ENCODE data around the gene ZNF408.
"Not testable (repeated sequence)": the region's sequence is repeated elsewhere in the genome, so short reads cannot be mapped to it uniquely, and the experiment has no call there.

ZNF408 gene

DNA sequence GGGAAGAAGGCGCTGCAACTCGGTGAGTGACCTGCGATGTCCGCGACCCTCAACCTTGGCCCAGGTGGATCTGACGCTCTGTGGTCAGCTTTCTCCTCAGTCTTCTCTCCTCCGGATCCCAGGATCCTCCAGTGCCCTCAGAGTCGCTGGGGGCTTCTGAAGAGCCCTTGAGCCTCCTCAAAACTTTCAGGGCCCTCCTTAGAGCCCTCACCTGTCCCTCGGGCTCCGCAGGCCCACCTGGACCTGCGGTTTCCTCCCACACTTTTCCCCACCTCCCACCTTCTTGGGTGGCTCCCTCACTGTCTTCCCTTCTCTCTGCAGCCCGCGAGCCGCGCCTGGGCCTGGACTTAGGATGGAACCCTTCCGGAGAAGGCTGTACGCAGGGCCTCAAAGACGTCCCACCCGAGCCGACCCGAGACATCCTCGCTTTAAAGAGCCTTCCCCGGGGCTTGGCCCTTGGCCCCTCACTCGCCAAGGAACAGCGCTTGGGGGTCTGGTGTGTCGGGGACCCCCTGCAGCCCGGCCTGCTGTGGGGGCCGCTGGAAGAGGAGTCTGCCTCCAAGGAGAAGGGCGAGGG is 335 bp downstream of the ZNF408 start:
- peak overlapping the region; percentile 57 for H3K9ac ChIP-seq (ENCODE audit: low read length)
- no peaks in the 10 kb centered on the region for H3K9me3 ChIP-seq (ENCODE audit: low read length)
- H3K4me1 ChIP-seq (ENCODE audit: insufficient read depth, low read length) = peaks cover 46% of the 10 kb centered on the region
- peak overlapping the region; percentile 85 for H3K27ac ChIP-seq (ENCODE audit: low read depth, low read length)
- peaks cover 39% of the 10 kb centered on the region for H3K36me3 ChIP-seq (ENCODE audit: insufficient read depth, low read length)
- peak overlapping the region; percentile 98 to 99 for H3K4me3 ChIP-seq (ENCODE audit: low read depth in 1 of 2, low read length in 2 of 2)
- H3K27me3 ChIP-seq (ENCODE audit: control insufficient read depth in 1 of 2, insufficient read depth in 2 of 2, low read length in 2 of 2) = no peaks in the 10 kb centered on the region

DNA sequence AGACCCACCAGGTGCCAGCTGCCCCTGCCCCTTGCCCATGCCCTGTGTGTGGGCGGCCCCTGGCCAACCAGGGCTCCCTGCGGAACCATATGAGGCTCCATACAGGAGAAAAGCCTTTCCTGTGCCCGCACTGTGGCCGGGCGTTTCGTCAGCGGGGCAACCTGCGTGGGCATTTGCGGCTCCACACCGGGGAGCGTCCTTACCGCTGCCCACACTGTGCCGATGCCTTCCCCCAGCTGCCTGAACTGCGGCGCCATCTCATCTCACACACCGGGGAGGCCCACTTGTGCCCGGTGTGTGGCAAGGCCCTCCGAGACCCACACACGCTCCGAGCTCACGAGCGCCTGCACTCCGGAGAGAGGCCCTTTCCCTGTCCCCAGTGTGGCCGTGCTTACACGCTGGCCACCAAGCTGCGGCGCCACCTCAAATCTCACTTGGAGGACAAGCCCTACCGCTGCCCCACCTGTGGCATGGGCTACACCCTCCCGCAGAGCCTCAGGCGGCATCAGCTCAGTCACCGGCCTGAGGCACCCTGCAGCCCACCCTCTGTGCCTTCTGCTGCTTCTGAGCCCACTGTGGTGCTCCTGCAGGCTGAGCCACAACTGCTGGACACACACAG is 4.3 kb downstream of the ZNF408 start:
- H3K27me3 ChIP-seq (ENCODE audit: control insufficient read depth in 1 of 2, insufficient read depth in 2 of 2, low read length in 2 of 2) = no peaks in the 10 kb centered on the region
- no peak overlapping the region for H3K9ac ChIP-seq (ENCODE audit: low read length)
- H3K4me3 ChIP-seq (ENCODE audit: low read depth in 1 of 2, low read length in 2 of 2) = no peak overlapping the region
- peaks cover 15% of the 10 kb centered on the region for H3K4me1 ChIP-seq (ENCODE audit: insufficient read depth, low read length)
- peaks cover 48% of the 10 kb centered on the region for H3K36me3 ChIP-seq (ENCODE audit: insufficient read depth, low read length)
- H3K27ac ChIP-seq (ENCODE audit: low read depth, low read length) = no peak overlapping the region
- H3K9me3 ChIP-seq (ENCODE audit: low read length) = no peaks in the 10 kb centered on the region

- Histone ChIP-seq H3K27ac (ENCODE audit: low read depth, low read length) (no peak overlapping the region), H3K4me1 (ENCODE audit: insufficient read depth, low read length) (peaks cover 13% of the 10 kb centered on the region), H3K36me3 (ENCODE audit: insufficient read depth, low read length) (peaks cover 45% of the 10 kb centered on the region), H3K9ac (ENCODE audit: low read length) (no peak overlapping the region), H3K27me3 (ENCODE audit: control insufficient read depth in 1 of 2, insufficient read depth in 2 of 2, low read length in 2 of 2) (no peaks in the 10 kb centered on the region), H3K9me3 (ENCODE audit: low read length) (no peaks in the 10 kb centered on the region), H3K4me3 (ENCODE audit: low read depth in 1 of 2, low read length in 2 of 2) (no peak overlapping the region)
Measured at GRCh38 chr11:46706886-46707285, 6.1 kb downstream of the ZNF408 start.

GRCh38 chr11:46709351-46709750 is 8.5 kb downstream of the ZNF408 start:
- H3K27me3 ChIP-seq (ENCODE audit: control insufficient read depth in 1 of 2, insufficient read depth in 2 of 2, low read length in 2 of 2); H3K27ac ChIP-seq (ENCODE audit: low read depth, low read length); H3K4me3 ChIP-seq (ENCODE audit: low read depth in 1 of 2, low read length in 2 of 2); H3K4me1 ChIP-seq (ENCODE audit: insufficient read depth, low read length); H3K9ac ChIP-seq (ENCODE audit: low read length); H3K9me3 ChIP-seq (ENCODE audit: low read length): not testable (repeated sequence)
- H3K36me3 ChIP-seq (ENCODE audit: insufficient read depth, low read length) = peaks cover 23% of the 10 kb centered on the region

- H3K4me3 ChIP-seq (ENCODE audit: low read depth in 1 of 2, low read length in 2 of 2) = no peak overlapping the region
- no peaks in the 10 kb centered on the region for H3K9me3 ChIP-seq (ENCODE audit: low read length)
- no peak overlapping the region for H3K9ac ChIP-seq (ENCODE audit: low read length)
- H3K4me1 ChIP-seq (ENCODE audit: insufficient read depth, low read length) = peaks cover 4% of the 10 kb centered on the region
- peaks cover 11% of the 10 kb centered on the region for H3K36me3 ChIP-seq (ENCODE audit: insufficient read depth, low read length)
- no peak overlapping the region for H3K27ac ChIP-seq (ENCODE audit: low read depth, low read length)
- no peaks in the 10 kb centered on the region for H3K27me3 ChIP-seq (ENCODE audit: control insufficient read depth in 1 of 2, insufficient read depth in 2 of 2, low read length in 2 of 2)
Measured at GRCh38 chr11:46710821-46711269, 10.0 kb downstream of the ZNF408 start.

GRCh38 chr11:46711303-46711702 is 10.5 kb downstream of the ZNF408 start:
- no peaks in the 10 kb centered on the region for H3K27me3 ChIP-seq (ENCODE audit: control insufficient read depth in 1 of 2, insufficient read depth in 2 of 2, low read length in 2 of 2)
- H3K36me3 ChIP-seq (ENCODE audit: insufficient read depth, low read length) = peaks cover 9% of the 10 kb centered on the region
- peaks cover 4% of the 10 kb centered on the region for H3K4me1 ChIP-seq (ENCODE audit: insufficient read depth, low read length)
- no peak overlapping the region for H3K4me3 ChIP-seq (ENCODE audit: low read depth in 1 of 2, low read length in 2 of 2)
- no peak overlapping the region for H3K9ac ChIP-seq (ENCODE audit: low read length)
- H3K27ac ChIP-seq (ENCODE audit: low read depth, low read length) = no peak overlapping the region
- no peaks in the 10 kb centered on the region for H3K9me3 ChIP-seq (ENCODE audit: low read length)

- Histone ChIP-seq H3K9ac (ENCODE audit: low read length) (no peak overlapping the region), H3K4me3 (ENCODE audit: low read depth in 1 of 2, low read length in 2 of 2) (no peak overlapping the region), H3K4me1 (ENCODE audit: insufficient read depth, low read length) (peaks cover 4% of the 10 kb centered on the region), H3K9me3 (ENCODE audit: low read length) (no peaks in the 10 kb centered on the region), H3K36me3 (ENCODE audit: insufficient read depth, low read length) (no peaks in the 10 kb centered on the region), H3K27me3 (ENCODE audit: control insufficient read depth in 1 of 2, insufficient read depth in 2 of 2, low read length in 2 of 2) (no peaks in the 10 kb centered on the region), H3K27ac (ENCODE audit: low read depth, low read length) (no peak overlapping the region)
Measured at GRCh38 chr11:46712874-46713576, 12.2 kb downstream of the ZNF408 start.

DNA sequence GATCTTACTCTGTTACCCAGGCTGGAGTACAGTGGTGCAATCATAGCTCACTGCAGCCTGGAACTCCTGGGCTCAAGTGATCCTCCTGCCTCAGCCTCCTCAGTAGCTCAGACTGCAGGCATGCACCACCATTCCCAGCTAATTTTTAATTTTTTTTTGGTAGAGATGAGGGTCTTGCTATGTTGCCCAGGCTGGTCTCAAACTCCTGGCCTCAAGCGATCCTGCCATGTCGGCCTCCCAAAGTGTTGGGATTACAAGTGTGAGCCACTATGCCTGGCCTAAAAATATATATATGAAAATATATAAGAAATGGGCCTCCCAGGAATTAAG is 17.0 kb downstream of the ZNF408 start:
- not testable (repeated sequence) for H3K27ac ChIP-seq (ENCODE audit: low read depth, low read length); H3K4me3 ChIP-seq (ENCODE audit: low read depth in 1 of 2, low read length in 2 of 2); H3K9me3 ChIP-seq (ENCODE audit: low read length); H3K36me3 ChIP-seq (ENCODE audit: insufficient read depth, low read length); H3K4me1 ChIP-seq (ENCODE audit: insufficient read depth, low read length); H3K27me3 ChIP-seq (ENCODE audit: control insufficient read depth in 1 of 2, insufficient read depth in 2 of 2, low read length in 2 of 2); H3K9ac ChIP-seq (ENCODE audit: low read length)

DNA sequence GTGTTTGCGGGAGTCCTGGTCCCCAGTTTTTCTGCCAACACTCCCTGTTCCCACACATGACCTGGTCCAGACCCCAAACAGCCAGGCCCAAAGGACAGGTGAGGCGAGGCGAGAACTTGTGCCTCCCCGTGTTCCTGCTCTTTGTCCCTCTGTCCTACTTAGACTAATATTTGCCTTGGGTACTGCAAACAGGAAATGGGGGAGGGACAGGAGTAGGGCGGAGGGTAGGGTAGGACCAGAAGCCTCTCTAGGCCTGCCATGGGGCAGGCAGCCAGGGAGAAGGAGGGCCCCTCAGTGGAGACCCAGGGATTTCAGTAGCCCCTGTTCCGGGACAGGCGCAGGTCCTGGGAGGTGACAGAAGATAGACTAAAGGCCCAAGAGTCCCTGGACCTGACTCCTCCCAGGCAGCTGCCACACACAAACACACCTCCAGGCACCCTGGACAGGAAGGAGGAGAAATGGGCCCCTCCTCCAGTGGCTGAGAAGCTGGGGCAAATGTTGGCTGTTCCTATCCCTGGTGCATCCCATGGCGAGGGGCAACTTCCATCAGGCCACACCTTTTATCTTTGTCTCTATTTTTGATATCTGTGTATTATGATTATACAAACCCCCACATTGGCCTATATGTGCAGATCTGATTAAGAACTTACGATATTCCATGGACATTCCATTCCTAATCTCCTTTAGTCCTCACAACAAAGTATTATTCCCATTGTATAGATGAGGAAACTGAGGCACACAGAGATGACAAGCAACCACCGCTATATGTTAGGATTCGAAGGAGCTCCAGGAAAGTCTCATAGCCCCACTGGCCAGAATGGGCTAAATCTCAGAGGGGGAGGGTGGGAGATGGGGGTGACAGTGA is 17.6 kb downstream of the ZNF408 start:
- Histone ChIP-seq H3K27me3 (ENCODE audit: control insufficient read depth in 1 of 2, insufficient read depth in 2 of 2, low read length in 2 of 2) (no peaks in the 10 kb centered on the region), H3K27ac (ENCODE audit: low read depth, low read length) (no peak overlapping the region), H3K4me1 (ENCODE audit: insufficient read depth, low read length) (no peaks in the 10 kb centered on the region), H3K9ac (ENCODE audit: low read length) (no peak overlapping the region), H3K9me3 (ENCODE audit: low read length) (no peaks in the 10 kb centered on the region), H3K36me3 (ENCODE audit: insufficient read depth, low read length) (no peaks in the 10 kb centered on the region), H3K4me3 (ENCODE audit: low read depth in 1 of 2, low read length in 2 of 2) (no peak overlapping the region)

- H3K27ac ChIP-seq (ENCODE audit: low read depth, low read length) = no peak within 1 kb of the TSS
- H3K9ac ChIP-seq (ENCODE audit: low read length) = no peak within 1 kb of the TSS
- no peaks in the 10 kb centered on the region for H3K4me1 ChIP-seq (ENCODE audit: insufficient read depth, low read length)
Measured at GRCh38 chr11:46719048-46719542, 18.3 kb downstream of the ZNF408 start, which contains the start of gene F2. Gene F2 (plus strand): TSS chr11:46719213. CDS start chr11:46719236, 23 bp downstream.

DNA sequence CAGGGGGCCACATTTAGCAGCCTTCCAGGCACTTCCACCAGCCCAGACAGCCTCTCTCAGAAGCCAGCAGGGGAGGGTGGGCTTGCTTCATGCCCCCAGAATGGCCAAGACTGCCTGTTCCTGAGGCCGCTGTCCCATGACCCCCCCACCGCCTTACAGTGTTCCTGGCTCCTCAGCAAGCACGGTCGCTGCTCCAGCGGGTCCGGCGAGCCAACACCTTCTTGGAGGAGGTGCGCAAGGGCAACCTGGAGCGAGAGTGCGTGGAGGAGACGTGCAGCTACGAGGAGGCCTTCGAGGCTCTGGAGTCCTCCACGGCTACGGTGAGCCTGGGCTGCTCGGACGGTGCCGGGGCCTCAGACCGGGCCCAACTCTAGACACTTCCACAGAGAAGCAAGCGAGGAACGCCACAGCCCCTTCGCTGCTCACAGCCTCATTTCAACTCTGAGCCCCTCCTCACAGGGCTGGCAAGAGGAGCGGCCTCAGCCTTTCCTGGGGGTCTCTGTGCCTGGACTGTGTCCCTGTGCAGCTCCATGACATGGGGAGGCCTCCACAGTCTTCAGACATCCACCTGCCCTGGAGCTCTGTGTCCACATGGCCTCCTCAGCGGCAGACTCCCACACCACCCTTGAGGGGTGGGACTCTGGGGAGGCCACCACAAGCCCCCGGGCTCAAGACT is 18.9 kb downstream of the ZNF408 start:
- Histone ChIP-seq H3K4me1 (ENCODE audit: insufficient read depth, low read length) (no peaks in the 10 kb centered on the region), H3K9me3 (ENCODE audit: low read length) (no peaks in the 10 kb centered on the region), H3K27me3 (ENCODE audit: control insufficient read depth in 1 of 2, insufficient read depth in 2 of 2, low read length in 2 of 2) (no peaks in the 10 kb centered on the region), H3K9ac (ENCODE audit: low read length) (no peak overlapping the region), H3K4me3 (ENCODE audit: low read depth in 1 of 2, low read length in 2 of 2) (no peak overlapping the region), H3K36me3 (ENCODE audit: insufficient read depth, low read length) (no peaks in the 10 kb centered on the region), H3K27ac (ENCODE audit: low read depth, low read length) (no peak overlapping the region)

More at GRCh38 chr11:46719048-46719542, 18.3 kb downstream of the ZNF408 start, which contains the start of gene F2:
- H3K27me3 ChIP-seq (ENCODE audit: control insufficient read depth in 1 of 2, insufficient read depth in 2 of 2, low read length in 2 of 2) = no peaks in the 10 kb centered on the region
- no peak within 1 kb of the TSS for H3K4me3 ChIP-seq (ENCODE audit: low read depth in 1 of 2, low read length in 2 of 2)
- H3K9me3 ChIP-seq (ENCODE audit: low read length) = no peaks in the 10 kb centered on the region
- no peaks in the 10 kb centered on the region for H3K36me3 ChIP-seq (ENCODE audit: insufficient read depth, low read length)
